Common myeloid progenitor, CD34-positive (primary cell): ENCODE measurements around the gene RHOB.

ENCODE experiments used
- CTCF ChIA-PET: fragments of 350-600 bp; sonication (Branson Sonifier 250); formaldehyde crosslinking; loops from one replicate; lab custom pipeline; 2021; ENCODE audit warnings: antibody characterized with exemption; lab: Charles Lee
- POLR2A ChIA-PET: fragments of 350-600 bp; sonication (Branson Sonifier 250); formaldehyde crosslinking; loops from one replicate; lab custom pipeline; 2021; ENCODE audit warnings: antibody characterized with exemption; lab: Charles Lee
- DNase-seq, 3 donors: peaks; one replicate each; pipeline versions ENCODE4 v3.0.0 to v3.0.0-alpha.2; 2013
- H3K27ac ChIP-seq, 2 experiments: 1 replicate in 1 of 2; 2 replicates in 1 of 2; pipeline ENCODE4 v1.7.0; 2013; ENCODE audit warnings: inconsistent platforms in 2 of 2, low read length in 2 of 2, mild to moderate bottlenecking in 2 of 2, low read depth in 1 of 2, moderate library complexity in 1 of 2; ENCODE audit not compliant: severe bottlenecking in 2 of 2, insufficient read depth in 1 of 2, poor library complexity in 1 of 2
- H3K27me3 ChIP-seq, 5 experiments: replicated peaks in 2 of 5; 1 replicate in 3 of 5; 2 replicates in 2 of 5; pipeline versions ENCODE4 v1.6.1 to v1.7.0; 2013; ENCODE audit warnings: low read length in 4 of 5, mild to moderate bottlenecking in 2 of 5, moderate library complexity in 2 of 5, inconsistent platforms in 1 of 5; ENCODE audit not compliant: insufficient read depth in 5 of 5, control insufficient read depth in 4 of 5
- H3K36me3 ChIP-seq, 4 experiments: 1 replicate in 2 of 4; 2 replicates in 2 of 4; pipeline versions ENCODE4 v1.6.1 to v1.7.0; 2013; ENCODE audit warnings: low read length in 3 of 4, control low read depth in 1 of 4, mild to moderate bottlenecking in 1 of 4; ENCODE audit not compliant: control insufficient read depth in 4 of 4, insufficient read depth in 4 of 4
- H3K4me1 ChIP-seq, 4 experiments: 1 replicate in 3 of 4; 2 replicates in 1 of 4; pipeline versions ENCODE4 v1.6.1 to v1.7.1; 2013; ENCODE audit warnings: low read length in 3 of 4, mild to moderate bottlenecking in 3 of 4, control low read depth in 1 of 4, inconsistent platforms in 1 of 4, moderate library complexity in 1 of 4; ENCODE audit not compliant: control insufficient read depth in 4 of 4, insufficient read depth in 4 of 4; ENCODE audit errors: control extremely low read depth in 1 of 4
- H3K4me3 ChIP-seq, 7 experiments: 1 replicate in 4 of 7; 2 replicates in 3 of 7; pipeline versions ENCODE4 v1.5.1 to v1.7.0; 2013; ENCODE audit warnings: mild to moderate bottlenecking in 7 of 7, low read length in 6 of 7, moderate library complexity in 6 of 7, inconsistent platforms in 2 of 7, low read depth in 2 of 7, control low read depth in 1 of 7; ENCODE audit not compliant: insufficient read depth in 4 of 7, control insufficient read depth in 1 of 7; ENCODE audit errors: extremely low read depth in 1 of 7
- H3K9me3 ChIP-seq, 5 experiments: 1 replicate in 4 of 5; 2 replicates in 1 of 5; pipeline versions ENCODE4 v1.6.1 to v1.7.1; 2013; ENCODE audit warnings: low read length in 4 of 5, mild to moderate bottlenecking in 2 of 5, inconsistent platforms in 1 of 5, low read depth in 1 of 5, moderate library complexity in 1 of 5; ENCODE audit not compliant: control insufficient read depth in 4 of 5, insufficient read depth in 2 of 5; ENCODE audit errors: control extremely low read depth in 1 of 5
- WGBS: methylation state at CpG from one replicate; pipeline ENCODE4 v1.1.5; 2013; ENCODE audit not compliant: insufficient coverage; 5-methylcytosine and 5-hydroxymethylcytosine counted together

The RHOB gene

DNA sequence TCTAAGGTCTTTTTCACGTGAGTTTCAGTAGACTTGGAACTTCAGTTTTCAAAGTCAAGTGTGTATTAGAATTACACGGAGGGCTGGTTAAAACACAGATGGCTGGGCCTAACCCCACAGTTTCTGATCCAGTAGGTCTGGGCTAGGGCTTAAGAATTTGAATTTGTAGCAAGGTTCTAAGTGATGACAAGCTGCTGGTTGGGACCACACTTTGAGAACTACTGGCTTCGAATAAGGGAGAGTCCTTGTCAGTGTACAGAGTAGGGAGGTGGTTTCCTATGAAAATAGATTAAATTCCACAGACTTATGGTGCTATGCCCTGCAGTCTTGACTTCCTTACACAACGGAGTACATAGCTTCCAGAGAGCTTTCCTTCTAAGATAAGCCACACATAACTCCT is 4.5 kb downstream of the RHOB start:
- CTCF ChIA-PET, result no interaction called here
- no peak overlapping the region for H3K4me3 ChIP-seq
- H3K4me1 ChIP-seq, result peaks cover 0 to 17% (median 14%) of the 10 kb centered on the region in 4 experiments
- H3K9me3 ChIP-seq, result no peaks in the 10 kb centered on the region
- no peaks in the 10 kb centered on the region for H3K36me3 ChIP-seq
- POLR2A ChIA-PET, result no interaction called here
- no peak overlapping the region for H3K27ac ChIP-seq
- no peak for DNase-seq
- WGBS, result 100% methylated on average over 3 of the region's 4 CpGs
- peaks cover 8 to 25% (median 14%) of the 10 kb centered on the region in 5 experiments for H3K27me3 ChIP-seq

DNA sequence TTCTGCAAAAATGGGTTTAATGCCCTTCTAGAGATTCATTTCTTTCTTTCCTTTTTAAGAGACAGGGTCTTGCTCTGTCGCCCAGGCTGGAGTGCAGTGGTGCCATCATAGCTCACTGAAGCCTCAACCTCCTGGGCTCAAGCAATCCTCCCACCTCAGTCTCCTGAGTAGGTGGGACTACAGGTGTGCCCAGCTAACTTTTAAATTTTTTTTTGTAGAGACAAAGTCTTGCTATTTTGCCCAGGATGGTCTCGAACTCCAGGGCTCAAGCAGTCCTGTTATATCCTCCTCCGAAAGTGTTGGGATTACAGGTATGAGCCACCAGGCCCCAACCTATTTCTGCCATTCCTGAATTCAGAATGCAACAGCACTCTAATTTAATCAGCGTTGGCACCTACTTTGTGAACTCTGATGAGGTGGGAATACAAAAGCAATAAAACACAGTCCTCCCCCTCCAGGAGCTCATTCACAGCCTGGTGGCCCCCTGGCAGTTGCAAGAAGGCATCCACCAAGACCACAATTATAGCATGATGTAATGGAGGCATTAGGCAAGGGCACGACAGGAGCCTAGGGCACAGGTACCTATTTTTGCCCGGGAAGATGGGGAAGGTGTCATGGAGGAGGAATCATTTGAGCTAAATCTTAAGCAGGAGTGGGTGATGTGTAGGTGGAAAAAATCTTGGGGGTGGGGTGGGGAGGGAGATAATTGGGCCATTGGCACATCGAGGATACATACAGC is 5.1 kb downstream of the RHOB start:
- Histone ChIP-seq H3K9me3 (no peaks in the 10 kb centered on the region), H3K27ac (no peak overlapping the region), H3K36me3 (no peaks in the 10 kb centered on the region), H3K27me3 (peaks cover 8 to 25% (median 14%) of the 10 kb centered on the region in 5 experiments), H3K4me1 (peaks cover 0 to 15% (median 11%) of the 10 kb centered on the region in 4 experiments), H3K4me3 (no peak overlapping the region)
- POLR2A ChIA-PET, result no interaction called here
- DNase-seq, result no peak
- CTCF ChIA-PET, result interaction anchor here (1.0 kb wide), 1 partner anchor 8 kb away, joined by 3 read pairs; no protein-coding TSS in a partner anchor
- WGBS, result 96% methylated on average over 6 of the region's 7 CpGs

DNA sequence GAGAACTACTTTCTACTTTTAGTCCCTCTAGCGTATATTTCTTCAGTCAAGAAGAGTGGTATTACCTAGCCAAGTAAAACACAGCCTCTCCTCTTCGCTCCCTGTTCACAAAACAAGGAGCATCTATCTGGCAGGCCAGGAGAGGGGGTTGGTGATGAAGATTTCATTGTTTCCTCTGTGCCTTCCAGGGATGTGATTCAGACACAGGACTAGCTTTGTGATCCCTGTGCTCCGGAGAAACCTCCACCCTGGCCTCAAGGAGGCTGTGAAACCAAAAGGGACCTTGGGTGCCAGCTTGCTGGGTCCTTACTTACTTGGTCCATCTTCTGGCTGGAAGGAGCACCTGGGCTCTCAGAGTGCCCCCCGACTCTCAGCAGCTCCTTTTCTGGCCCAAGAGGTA is 5.7 kb downstream of the RHOB start:
- WGBS, result 100% methylated on average over 1 of the region's 4 CpGs
- POLR2A ChIA-PET, result no interaction called here
- no peak for DNase-seq

DNA sequence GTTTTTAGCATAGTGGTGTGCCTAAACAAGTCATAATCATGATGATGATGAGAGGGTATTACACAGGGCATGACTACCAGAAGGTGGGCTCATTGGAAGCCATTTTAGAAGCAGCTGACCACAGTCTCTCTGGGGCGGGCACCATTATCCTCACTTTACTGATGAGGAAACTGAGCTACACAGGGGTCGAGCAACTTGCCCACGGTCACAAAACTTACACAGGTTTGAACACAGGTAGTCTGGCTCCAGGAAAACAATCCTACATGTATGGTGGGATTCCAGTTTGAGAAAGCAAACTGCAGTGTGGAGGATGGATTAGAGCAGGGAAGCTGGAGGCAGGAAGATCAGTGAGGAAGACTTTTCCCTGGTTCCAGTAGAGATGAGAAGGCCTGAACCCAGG is 6.2 kb downstream of the RHOB start:
- POLR2A ChIA-PET, result no interaction called here
- Histone ChIP-seq H3K9me3 (no peaks in the 10 kb centered on the region), H3K4me3 (no peak overlapping the region), H3K36me3 (no peaks in the 10 kb centered on the region), H3K4me1 (peaks cover 0 to 5% (median under 1%) of the 10 kb centered on the region in 4 experiments), H3K27me3 (peaks cover 2 to 19% (median 8%) of the 10 kb centered on the region in 5 experiments), H3K27ac (no peak overlapping the region)
- CTCF ChIA-PET, result interaction anchor here (0.6 to 1.1 kb wide), 4 partner anchors 9 to 107 kb away, joined by 3 read pairs; no protein-coding TSS in a partner anchor
- WGBS, result 93% methylated on average over 3 of the region's 3 CpGs
- no peak for DNase-seq

More for the DNA sequence above, 5.7 kb downstream of the RHOB start:
- Histone ChIP-seq H3K27me3 (peaks cover 6 to 23% (median 10%) of the 10 kb centered on the region in 5 experiments), H3K36me3 (no peaks in the 10 kb centered on the region), H3K4me1 (peaks cover 0 to 11% (median 5%) of the 10 kb centered on the region in 4 experiments), H3K27ac (no peak overlapping the region), H3K4me3 (no peak overlapping the region), H3K9me3 (no peaks in the 10 kb centered on the region)
- CTCF ChIA-PET, result interaction anchor here (1.0 to 1.1 kb wide), 3 partner anchors 8 to 43 kb away, joined by 3 read pairs; no protein-coding TSS in a partner anchor

DNA sequence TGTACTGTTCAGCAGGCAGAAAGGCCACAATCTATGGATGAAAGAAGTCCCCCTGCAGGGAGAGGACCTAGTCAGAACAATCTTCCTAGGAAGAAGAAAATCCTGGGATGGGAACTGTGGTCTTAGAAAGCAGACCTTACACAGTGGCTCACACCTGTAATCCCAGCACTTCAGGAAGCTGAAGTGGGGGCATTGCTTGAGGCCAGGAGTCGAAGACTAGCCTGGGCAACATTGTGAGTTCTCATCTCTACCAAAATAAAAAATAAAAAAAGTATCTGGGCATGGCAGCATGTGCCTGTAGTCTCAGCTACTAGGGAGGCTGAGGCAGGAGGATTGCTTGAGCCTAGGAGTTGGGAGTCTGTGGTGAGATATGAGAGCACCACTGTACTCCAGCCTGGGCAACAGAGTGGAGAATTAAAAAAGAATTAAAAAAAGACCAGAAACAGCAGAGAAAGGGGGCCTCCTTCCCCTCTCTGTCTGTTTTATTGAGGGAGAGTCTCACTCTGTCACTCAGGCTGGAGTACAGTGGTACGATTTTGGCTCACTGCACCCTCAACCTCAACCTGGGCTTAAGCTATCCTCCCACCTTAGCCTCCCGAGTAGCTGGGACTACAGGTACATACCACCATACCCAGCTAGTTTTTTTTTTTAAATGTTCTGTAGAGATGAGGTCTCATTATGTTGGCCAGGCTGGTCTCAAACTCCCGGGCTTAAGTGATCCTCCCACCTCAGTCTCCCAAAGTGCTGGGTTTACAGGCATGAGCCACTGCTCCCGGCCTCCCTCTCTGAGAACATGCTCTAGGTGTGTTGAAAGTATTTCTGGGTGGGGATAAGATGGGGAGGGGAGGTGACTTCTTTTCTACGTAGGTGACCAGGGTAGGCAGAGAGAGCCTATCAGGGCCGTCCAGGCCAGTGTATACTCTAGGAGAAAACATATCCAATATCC is 7.4 kb downstream of the RHOB start:
- ChIA-PET CTCF (interaction anchor here (1.6 to 3.2 kb wide), 2 partner anchors 10 to 197 kb away, joined by 3 to 9 read pairs; partner anchors contain the start of gene HS1BP3), POLR2A (interaction anchor here (0.6 to 1.7 kb wide), 3 partner anchors 8 to 109 kb away, joined by 3 to 10 read pairs (median 3); partner anchors contain the start of gene RHOB)
- no peaks in the 10 kb centered on the region for H3K9me3 ChIP-seq
- DNase-seq, result no peak
- no peak overlapping the region for H3K27ac ChIP-seq
- H3K27me3 ChIP-seq, result peaks cover 0 to 19% (median 2%) of the 10 kb centered on the region in 5 experiments
- no peaks in the 10 kb centered on the region for H3K4me1 ChIP-seq
- no peaks in the 10 kb centered on the region for H3K36me3 ChIP-seq
- WGBS, result 100% methylated on average over 2 of the region's 7 CpGs
- H3K4me3 ChIP-seq, result no peak overlapping the region

DNA sequence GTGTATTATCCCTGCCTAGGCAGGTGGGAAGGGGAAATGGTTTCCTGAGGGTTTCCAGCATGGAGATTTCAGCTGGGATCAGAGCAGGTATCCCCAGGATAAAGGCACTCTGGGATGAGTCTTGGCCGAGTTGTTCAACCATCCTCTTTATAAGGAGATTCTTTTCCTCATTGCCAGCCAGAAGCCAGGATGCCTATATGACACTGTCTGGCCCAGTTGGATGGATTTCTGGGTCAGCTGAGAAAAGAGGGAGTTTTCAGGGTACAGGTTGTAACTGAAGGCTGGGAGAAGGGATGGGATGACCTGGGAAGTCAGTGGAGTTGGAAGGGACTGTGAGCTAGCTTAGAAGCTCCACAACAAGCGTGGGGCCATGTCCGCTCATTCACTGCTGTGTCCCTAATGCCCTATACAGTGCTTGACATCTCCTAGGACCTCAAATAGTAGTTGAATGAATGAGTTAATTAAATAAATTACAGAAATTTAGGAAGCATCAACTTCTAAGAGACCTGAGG is 8.3 kb downstream of the RHOB start:
- Histone ChIP-seq H3K4me3 (no peak overlapping the region), H3K27me3 (peaks cover 0 to 13% (median 2%) of the 10 kb centered on the region in 5 experiments), H3K4me1 (no peaks in the 10 kb centered on the region), H3K9me3 (no peaks in the 10 kb centered on the region), H3K36me3 (no peaks in the 10 kb centered on the region), H3K27ac (no peak overlapping the region)
- ChIA-PET POLR2A (interaction anchor here (0.6 to 1.7 kb wide), 3 partner anchors 8 to 110 kb away, joined by 3 to 10 read pairs (median 3); partner anchors contain the start of gene RHOB), CTCF (interaction anchor here (1.6 to 3.2 kb wide), 2 partner anchors 11 to 196 kb away, joined by 3 to 9 read pairs; partner anchors contain the start of gene HS1BP3)
- DNase-seq, result no peak
- WGBS, result no CpG with 5 or more reads among the region's 3 CpGs
